Parathyroid adenoma (tissue), 2 donors: ENCODE data around the gene CCDC142.

Source experiments
- H2AFZ ChIP-seq: fragments of 300-600 bp; sonication (generic); one replicate; pipeline ENCODE4 v1.7.0; 2017; ENCODE audit warnings: antibody characterized with exemption, mild to moderate bottlenecking
- H3K27ac ChIP-seq: fragments of 300-600 bp; sonication (generic); one replicate; pipeline ENCODE4 v1.7.0; 2017
- H3K27me3 ChIP-seq: fragments of 300-600 bp; sonication (generic); one replicate; pipeline ENCODE4 v1.7.0; 2017; ENCODE audit warnings: low read length; ENCODE audit not compliant: control insufficient read depth, insufficient read depth
- H3K36me3 ChIP-seq: fragments of 300-600 bp; sonication (generic); one replicate; pipeline ENCODE4 v1.7.0; 2017; ENCODE audit warnings: low read length; ENCODE audit not compliant: control insufficient read depth, insufficient read depth
- H3K4me1 ChIP-seq: fragments of 300-600 bp; sonication (generic); one replicate; pipeline ENCODE4 v1.7.0; 2017; ENCODE audit warnings: control low read depth
- H3K4me2 ChIP-seq: fragments of 300-600 bp; sonication (generic); one replicate; pipeline ENCODE4 v1.7.0; 2017; ENCODE audit warnings: low read length
- H3K4me3 ChIP-seq: fragments of 300-600 bp; sonication (generic); one replicate; pipeline ENCODE4 v1.7.0; 2017; ENCODE audit warnings: low read depth, low read length
- H3K79me2 ChIP-seq: fragments of 300-600 bp; sonication (generic); one replicate; pipeline ENCODE4 v1.7.0; 2017; ENCODE audit warnings: control low read depth
- H3K9ac ChIP-seq: fragments of 300-600 bp; sonication (generic); one replicate; pipeline ENCODE4 v1.7.0; 2017; ENCODE audit warnings: mild to moderate bottlenecking
- H3K9me3 ChIP-seq: fragments of 300-600 bp; sonication (generic); one replicate; pipeline ENCODE4 v1.7.0; 2017; ENCODE audit warnings: low read length; ENCODE audit not compliant: control insufficient read depth
- TF ChIP-seq, protein P1 (sequence below): fragments of 300-600 bp; sonication (generic); IDR thresholded peaks from one replicate; pipeline ENCODE4 v1.7.0; 2017; ENCODE audit warnings: antibody characterized with exemption, mild to moderate bottlenecking
- donor health status: primary hyperparathyroidism.

CCDC142 gene

DNA sequence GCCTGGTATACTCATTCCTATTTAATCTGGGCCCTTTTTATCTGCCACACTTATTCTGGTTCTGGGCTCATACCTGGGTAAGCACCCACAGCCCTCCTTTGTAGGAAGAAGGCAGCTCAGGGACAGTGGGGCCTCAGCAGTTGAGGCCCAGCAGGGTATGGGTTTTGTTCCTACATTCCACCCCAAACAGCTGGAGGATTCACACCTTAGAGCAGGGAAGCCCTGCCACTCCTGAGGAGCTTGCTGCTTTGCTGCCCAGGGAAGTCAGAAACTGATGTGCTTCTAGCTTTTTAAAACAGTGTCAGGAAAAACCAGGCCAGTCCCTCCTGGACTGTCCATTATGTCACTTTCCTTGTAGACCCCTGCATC, 17.8 kb upstream of the CCDC142 start:
- no peaks in the 10 kb centered on the region for H3K36me3 ChIP-seq
- H3K4me1 ChIP-seq = peaks cover 10% of the 10 kb centered on the region
- TF ChIP-seq, protein P1, sequence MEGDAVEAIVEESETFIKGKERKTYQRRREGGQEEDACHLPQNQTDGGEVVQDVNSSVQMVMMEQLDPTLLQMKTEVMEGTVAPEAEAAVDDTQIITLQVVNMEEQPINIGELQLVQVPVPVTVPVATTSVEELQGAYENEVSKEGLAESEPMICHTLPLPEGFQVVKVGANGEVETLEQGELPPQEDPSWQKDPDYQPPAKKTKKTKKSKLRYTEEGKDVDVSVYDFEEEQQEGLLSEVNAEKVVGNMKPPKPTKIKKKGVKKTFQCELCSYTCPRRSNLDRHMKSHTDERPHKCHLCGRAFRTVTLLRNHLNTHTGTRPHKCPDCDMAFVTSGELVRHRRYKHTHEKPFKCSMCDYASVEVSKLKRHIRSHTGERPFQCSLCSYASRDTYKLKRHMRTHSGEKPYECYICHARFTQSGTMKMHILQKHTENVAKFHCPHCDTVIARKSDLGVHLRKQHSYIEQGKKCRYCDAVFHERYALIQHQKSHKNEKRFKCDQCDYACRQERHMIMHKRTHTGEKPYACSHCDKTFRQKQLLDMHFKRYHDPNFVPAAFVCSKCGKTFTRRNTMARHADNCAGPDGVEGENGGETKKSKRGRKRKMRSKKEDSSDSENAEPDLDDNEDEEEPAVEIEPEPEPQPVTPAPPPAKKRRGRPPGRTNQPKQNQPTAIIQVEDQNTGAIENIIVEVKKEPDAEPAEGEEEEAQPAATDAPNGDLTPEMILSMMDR = no peak
- no peaks in the 10 kb centered on the region for H3K79me2 ChIP-seq
- H3K9me3 ChIP-seq = no peaks in the 10 kb centered on the region
- no peak overlapping the region for H3K9ac ChIP-seq
- no peak overlapping the region for H2AFZ ChIP-seq
- no peaks in the 10 kb centered on the region for H3K27me3 ChIP-seq
- no peak overlapping the region for H3K4me2 ChIP-seq
- no peak overlapping the region for H3K27ac ChIP-seq
- H3K4me3 ChIP-seq = no peak overlapping the region

DNA sequence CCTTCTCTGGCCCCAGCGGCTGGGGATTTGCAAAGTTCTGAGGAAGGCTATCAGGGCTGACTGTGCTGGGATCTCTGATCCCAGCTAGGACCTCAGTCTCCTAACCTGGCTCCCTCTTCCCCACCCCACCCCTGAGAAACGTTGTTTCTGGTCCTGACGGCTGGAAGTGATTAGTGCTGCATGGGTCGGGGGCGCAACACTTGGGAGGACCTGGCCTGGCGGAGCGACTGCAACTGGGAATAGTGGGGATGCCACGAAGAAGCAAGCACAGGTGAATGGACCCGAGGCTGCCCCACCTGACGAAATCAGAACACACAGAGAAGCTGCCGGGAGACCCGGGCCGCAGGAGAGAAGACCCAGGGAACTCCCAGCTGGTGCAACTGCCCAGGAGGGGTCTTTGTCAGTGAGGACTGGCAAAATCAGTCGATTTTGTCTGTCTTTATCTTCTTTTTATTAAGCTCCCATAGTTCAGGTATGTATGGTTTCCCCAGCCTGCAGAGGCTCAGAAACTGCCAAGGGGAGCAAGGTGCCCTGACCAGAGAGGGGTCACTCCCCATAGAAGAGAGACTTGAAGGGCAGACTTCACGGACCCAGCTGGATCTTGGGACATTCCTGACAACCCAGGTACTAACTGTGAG, 17.3 kb upstream of the CCDC142 start:
- H3K4me2 ChIP-seq = no peak overlapping the region
- H3K9ac ChIP-seq = no peak overlapping the region
- no peak overlapping the region for H3K4me3 ChIP-seq
- peaks cover 10% of the 10 kb centered on the region for H3K4me1 ChIP-seq
- no peak overlapping the region for H2AFZ ChIP-seq
- no peaks in the 10 kb centered on the region for H3K79me2 ChIP-seq
- no peaks in the 10 kb centered on the region for H3K27me3 ChIP-seq
- TF ChIP-seq, protein P1 = no peak
- no peaks in the 10 kb centered on the region for H3K36me3 ChIP-seq
- H3K27ac ChIP-seq = no peak overlapping the region
- no peaks in the 10 kb centered on the region for H3K9me3 ChIP-seq

DNA sequence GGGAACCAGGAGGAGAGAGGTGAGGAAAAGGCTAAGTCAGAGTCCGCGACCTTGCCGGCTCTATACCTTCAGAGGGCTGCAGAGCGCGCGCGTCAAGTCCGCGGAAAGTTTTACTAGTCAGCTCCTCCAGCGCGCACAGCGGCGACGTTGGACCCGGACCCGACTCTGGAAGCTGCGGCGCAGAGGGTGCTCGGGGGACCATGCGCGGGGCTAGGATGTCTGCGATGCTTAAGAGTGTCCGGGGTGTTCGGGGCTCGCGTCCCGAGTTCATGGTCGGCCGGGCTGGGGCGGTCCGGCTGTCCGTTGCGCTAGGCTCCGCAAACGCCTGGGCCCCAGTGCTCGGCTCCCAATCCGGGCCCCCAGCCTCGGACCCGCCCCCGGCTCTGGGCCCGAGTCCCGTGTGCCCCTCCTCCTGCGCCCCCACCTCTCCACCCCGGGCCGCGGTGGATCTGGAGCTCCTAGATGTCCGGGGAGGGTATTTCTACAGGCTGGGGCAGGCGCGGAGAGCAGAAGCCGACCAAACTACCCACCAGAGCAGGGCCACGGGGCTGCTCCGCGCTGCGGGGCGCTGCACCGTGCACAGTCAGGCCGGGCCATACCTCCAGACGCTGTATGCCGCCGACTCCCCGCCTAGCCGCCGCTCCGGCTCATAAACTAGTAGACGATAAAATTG, 16.6 kb upstream of the CCDC142 start, which contains the start of gene LBX2:
Gene LBX2 (minus strand): TSS at position 337 of the 673 bp plus-strand sequence. CDS start 66 bp downstream, at position 271.
- H2AFZ ChIP-seq = peak within 1 kb of the TSS; percentile 35
- no peaks in the 10 kb centered on the region for H3K27me3 ChIP-seq
- H3K4me1 ChIP-seq = peaks cover 10% of the 10 kb centered on the region
- no peaks in the 10 kb centered on the region for H3K79me2 ChIP-seq
- no peak within 1 kb of the TSS for H3K9ac ChIP-seq
- H3K4me3 ChIP-seq = no peak within 1 kb of the TSS
- H3K9me3 ChIP-seq = no peaks in the 10 kb centered on the region
- H3K4me2 ChIP-seq = peak within 1 kb of the TSS; percentile 36
- H3K27ac ChIP-seq = no peak within 1 kb of the TSS
- TF ChIP-seq, protein P1 = no peak
- H3K36me3 ChIP-seq = no peaks in the 10 kb centered on the region

DNA sequence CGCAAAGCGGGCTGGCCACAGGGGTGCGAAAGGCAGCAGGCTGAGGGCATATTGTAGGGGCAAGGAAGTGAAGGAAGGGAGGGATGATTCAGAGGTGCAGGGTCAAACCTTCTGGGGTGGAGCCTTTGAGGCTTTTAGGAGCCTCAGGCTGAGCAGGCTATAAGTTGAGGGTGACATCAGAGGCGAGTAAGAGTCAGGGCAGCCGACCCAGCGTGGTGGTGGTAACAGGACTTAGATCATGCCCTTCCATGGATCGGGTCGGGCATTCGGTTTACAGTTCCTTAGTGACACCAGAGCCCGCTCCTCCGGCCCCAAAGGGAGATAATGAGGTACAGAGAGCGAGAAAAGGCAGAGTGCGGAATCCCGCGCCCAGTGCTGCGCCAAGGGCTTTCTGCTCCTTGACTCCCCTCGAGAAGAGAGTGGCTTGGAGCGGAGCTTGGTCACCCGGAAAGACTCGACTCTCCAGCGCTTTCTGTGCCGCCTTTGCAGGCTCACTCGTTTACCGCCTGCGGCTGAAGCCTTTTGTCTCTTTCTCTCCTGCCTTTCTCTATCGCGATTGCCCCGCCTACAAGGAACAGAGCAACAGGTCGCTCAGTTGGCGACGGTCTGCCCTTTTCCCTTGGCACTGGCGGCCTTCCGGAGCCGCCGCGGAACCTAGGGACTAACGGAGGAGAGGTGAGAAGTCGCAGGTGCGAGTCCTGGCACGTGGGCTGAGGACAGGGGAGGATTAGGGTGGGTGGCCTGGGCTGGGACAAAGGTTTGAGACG, 15.9 kb upstream of the CCDC142 start:
- H3K4me3 ChIP-seq = no peak overlapping the region

More for the DNA sequence above, 15.9 kb upstream of the CCDC142 start:
- Histone ChIP-seq H3K4me1 (peaks cover 10% of the 10 kb centered on the region), H3K9ac (no peak overlapping the region), H3K27ac (no peak overlapping the region), H3K79me2 (no peaks in the 10 kb centered on the region), H2AFZ (no peak overlapping the region), H3K36me3 (no peaks in the 10 kb centered on the region), H3K27me3 (no peaks in the 10 kb centered on the region), H3K4me2 (peak overlapping the region; percentile 36), H3K9me3 (no peaks in the 10 kb centered on the region)
- TF ChIP-seq, protein P1 = no peak
